HCT116 (cell line): ENCODE measurements around the gene EPC1. TPM values are rescaled to one million over a fixed set of nuclear protein-coding genes. Genes with fewer than 3 reads are reported as not detected.

Experiments used
- ATAC-seq: fragments of 200-7000 bp; cut with Tn5 transposase; 2 replicates; pipeline ENCODE4 v1.9.1; 2020; ENCODE audit warnings: mild to moderate bottlenecking, moderate library complexity
- BruUV-seq: library from RNA; stranded (reverse); fragments of 400-500 nt; replicated peaks from 2 replicates; lab custom pipeline; 2021; lab: Mats Ljungman, UMichigan
- CTCF ChIA-PET: fragments of 300-600 bp; sonication (Branson Sonifier 250); formaldehyde crosslinking; loops from one replicate; lab custom pipeline; 2021; ENCODE audit warnings: antibody characterized with exemption; lab: Charles Lee
- POLR2A ChIA-PET: fragments of 300-600, 350-600 bp; sonication (Branson Sonifier 250); formaldehyde crosslinking; loops from one replicate; lab custom pipeline; 2021; ENCODE audit warnings: antibody characterized with exemption; lab: Charles Lee
- RAD21 ChIA-PET, 2 experiments: fragments of 300-600 bp; sonication (Branson Sonifier 250); formaldehyde crosslinking; loops; one replicate each; lab custom pipeline; 2023; ENCODE audit warnings: low total read pairs in 2 of 2; ENCODE audit not compliant: uncharacterized antibody in 2 of 2, unreplicated experiment in 2 of 2, low non-redundant PET in 1 of 2; lab: Charles Lee
- DNase-seq: peaks from one replicate; pipeline ENCODE4 v3.0.0-alpha.2; 2010; ENCODE audit warnings: low read depth, low spot score
- H2AFZ ChIP-seq: fragments of 200-600 bp; shearing (Covaris generic), sonication (generic); 2 replicates; pipeline ENCODE4 v1.6.1; 2017; ENCODE audit warnings: low read depth, mixed run types, mixed read lengths, antibody characterized with exemption, low read length; ENCODE audit not compliant: poor library complexity, severe bottlenecking
- H3K27ac ChIP-seq: 2 replicates; pipeline ENCODE4 v1.5.1; 2012; ENCODE audit warnings: low read depth, low read length
- H3K27me3 ChIP-seq: fragments of 200-600 bp; sonication (generic); 2 replicates; pipeline ENCODE4 v1.6.1; 2016; ENCODE audit warnings: mixed run types, low read length, mixed read lengths; ENCODE audit not compliant: insufficient read depth
- H3K36me3 ChIP-seq, 2 experiments: fragments of 200-500 bp in 1 of 2; fragments of 200-600 bp in 1 of 2; sonication (Bioruptor generic) in 1 of 2; sonication (generic) in 1 of 2; 2 replicates each; pipeline versions ENCODE4 v1.5.1 to v1.6.1; 2014 to 2016; ENCODE audit warnings: low read length in 2 of 2, inconsistent platforms in 1 of 2, mixed read lengths in 1 of 2, mixed run types in 1 of 2; ENCODE audit not compliant: insufficient read depth in 2 of 2, control insufficient read depth in 1 of 2
- H3K4me1 ChIP-seq, 2 experiments: fragments of 200-600 bp in 1 of 2; sonication (generic) in 1 of 2; 2 replicates each; pipeline versions ENCODE4 v1.5.1 to v1.6.1; 2012 to 2017; ENCODE audit warnings: low read length in 2 of 2, inconsistent platforms in 1 of 2, mild to moderate bottlenecking in 1 of 2, mixed read lengths in 1 of 2, mixed run types in 1 of 2, moderate library complexity in 1 of 2; ENCODE audit not compliant: insufficient read depth in 2 of 2, control insufficient read depth in 1 of 2
- H3K4me2 ChIP-seq: fragments of 200-600 bp; sonication (generic); 2 replicates; pipeline ENCODE4 v1.6.1; 2017; ENCODE audit warnings: mixed run types, low read length, mixed read lengths
- H3K4me3 ChIP-seq, 2 experiments: fragments of 200-600 bp in 1 of 2; sonication (generic) in 1 of 2; replicated peaks in 1 of 2; 2 replicates each; pipeline ENCODE4 v1.5.1; 2011 to 2016; ENCODE audit warnings: low read length in 2 of 2, control low read depth in 1 of 2, low read depth in 1 of 2, mild to moderate bottlenecking in 1 of 2, mixed read lengths in 1 of 2, mixed run types in 1 of 2
- H3K79me2 ChIP-seq: fragments of 200-600 bp; sonication (generic); 2 replicates; pipeline ENCODE4 v1.6.1; 2017; ENCODE audit warnings: mild to moderate bottlenecking, mixed run types, low read length, moderate library complexity, mixed read lengths; ENCODE audit not compliant: insufficient read depth
- H3K9ac ChIP-seq: fragments of 200-600 bp; sonication (generic); 2 replicates; pipeline ENCODE4 v1.6.1; 2016; ENCODE audit warnings: low read length, mixed read lengths
- H3K9me2 ChIP-seq: fragments of 200-600 bp; sonication (generic), shearing (Covaris generic); 2 replicates; pipeline ENCODE4 v1.6.1; 2017; ENCODE audit warnings: mixed run types, mild to moderate bottlenecking, moderate library complexity; ENCODE audit not compliant: insufficient read depth
- H3K9me3 ChIP-seq, 2 experiments: fragments of 200-500 bp in 1 of 2; fragments of 200-600 bp in 1 of 2; sonication (Bioruptor generic) in 1 of 2; sonication (generic) in 1 of 2; 2 replicates each; pipeline ENCODE4 v1.6.1; 2014 to 2017; ENCODE audit warnings: low read length in 2 of 2, mixed read lengths in 2 of 2, inconsistent platforms in 1 of 2, low read depth in 1 of 2, mild to moderate bottlenecking in 1 of 2, mixed run types in 1 of 2, moderate library complexity in 1 of 2; ENCODE audit not compliant: control insufficient read depth in 1 of 2, insufficient read depth in 1 of 2
- H4K20me1 ChIP-seq: fragments of 200-600 bp; sonication (generic), shearing (Covaris generic); 2 replicates; pipeline ENCODE4 v1.6.1; 2017; ENCODE audit warnings: mixed run types, mild to moderate bottlenecking, moderate library complexity; ENCODE audit not compliant: insufficient read depth
- EGR1 ChIP-seq: IDR thresholded peaks from 2 replicates; pipeline ENCODE4 v1.6.1; 2012; ENCODE audit warnings: low read depth
- ELF1 ChIP-seq: IDR thresholded peaks from 2 replicates; pipeline ENCODE4 v1.6.1; 2012; ENCODE audit warnings: low read depth, borderline replicate concordance
- EZH2phosphoT487 ChIP-seq: fragments of 200-600 bp; IDR thresholded peaks from 2 replicates; pipeline ENCODE4 v1.6.1; 2018; ENCODE audit warnings: antibody characterized with exemption, borderline replicate concordance
- FOSL1 ChIP-seq: IDR thresholded peaks from 2 replicates; pipeline ENCODE4 v1.6.1; 2012; ENCODE audit warnings: low read depth
- JUND ChIP-seq: IDR thresholded peaks from 2 replicates; pipeline ENCODE4 v1.6.1; 2012
- POLR2A ChIP-seq: IDR thresholded peaks from 2 replicates; pipeline ENCODE4 v1.7.0; 2011; ENCODE audit warnings: borderline replicate concordance; ENCODE audit not compliant: insufficient read depth, insufficient read length; ENCODE audit errors: extremely low read depth
- RAD21 ChIP-seq: IDR thresholded peaks from 2 replicates; pipeline ENCODE4 v1.6.1; 2012; ENCODE audit warnings: low read depth, mild to moderate bottlenecking
- SIN3A ChIP-seq: IDR thresholded peaks from 2 replicates; pipeline ENCODE4 v1.6.1; 2012; ENCODE audit warnings: low read depth
- ZFX ChIP-seq: fragments of 450-650 bp; IDR thresholded peaks from 2 replicates; pipeline ENCODE4 v1.6.1; 2017
- ZNF274 ChIP-seq: fragments of 200-500 bp; sonication (Bioruptor generic); IDR thresholded peaks from 2 replicates; pipeline ENCODE4 v1.6.1; 2014; ENCODE audit warnings: mild to moderate bottlenecking, low read depth, low read length, inconsistent platforms
- intact Hi-C: fragments of 100-400 bp; cut with micrococcal nuclease; formaldehyde crosslinking; loops from 2 replicates; pipeline ENCODE4 v1.10.0; 2022
- total RNA-seq: library from RNA; stranded (reverse); gene quantifications from one replicate; pipeline ENCODE4 v1.2.1, GENCODE V29; 2021; ENCODE audit not compliant: unreplicated experiment
- TF ChIP-seq, protein P1 (sequence below): IDR thresholded peaks from 2 replicates; pipeline ENCODE4 v1.6.1; 2011; ENCODE audit warnings: mild to moderate bottlenecking, low read length, moderate library complexity; ENCODE audit not compliant: insufficient replicate concordance; ENCODE audit errors: extremely low read depth
- TF ChIP-seq, protein P2 (sequence below): IDR thresholded peaks from 2 replicates; pipeline ENCODE4 v1.6.1; 2012; ENCODE audit warnings: low read depth
- TF ChIP-seq, protein P3 (sequence below): IDR thresholded peaks from 2 replicates; pipeline ENCODE4 v1.6.1; 2012
- TF ChIP-seq, protein P4 (sequence below), 3 experiments: fragments of 200-600 bp in 1 of 3; sonication (generic) in 1 of 3; IDR thresholded peaks in 2 of 3; conservative IDR thresholded peaks in 1 of 3; 2 replicates each; pipeline ENCODE4 v1.5.1; 2012 to 2017; ENCODE audit warnings: low read depth in 2 of 3, low read length in 2 of 3, antibody characterized with exemption in 1 of 3, borderline replicate concordance in 1 of 3, control low read depth in 1 of 3, mild to moderate bottlenecking in 1 of 3, mixed read lengths in 1 of 3, mixed run types in 1 of 3, moderate library complexity in 1 of 3; ENCODE audit not compliant: insufficient read depth in 1 of 3
- TF ChIP-seq, protein P5 (sequence below): IDR thresholded peaks from 2 replicates; pipeline ENCODE4 v1.6.1; 2012

Gene EPC1
- total RNA-seq, 1 experiment from 2014 or later: 20.1 TPM

DNA sequence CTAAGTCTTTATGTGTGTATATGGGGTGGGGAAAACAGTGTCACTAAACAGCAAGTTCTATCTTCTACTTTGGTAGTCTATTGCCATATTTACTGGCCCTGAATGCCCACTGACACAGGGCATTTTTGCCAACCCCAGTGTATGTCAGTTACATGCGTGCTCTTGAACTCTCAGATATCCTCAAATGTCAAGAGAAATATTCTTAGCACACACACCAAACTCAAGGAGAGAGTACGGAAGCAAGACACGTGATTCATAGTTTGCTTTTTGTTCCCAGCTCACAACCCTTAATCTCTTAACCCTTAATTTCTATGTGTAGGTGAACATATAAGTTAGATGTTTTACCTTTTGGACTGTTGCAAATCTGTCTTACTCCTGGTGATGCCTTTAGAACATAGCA is 39.3 kb downstream of the EPC1 start:
- Histone ChIP-seq H4K20me1 (no peaks in the 10 kb centered on the region; the same call in 1 of the 2 replicates), H3K9me2 (no peaks in the 10 kb centered on the region), H3K4me3 (no peak overlapping the region), H3K9me3 (no peaks in the 10 kb centered on the region), H3K4me1 (no peaks in the 10 kb centered on the region), H3K27ac (no peak overlapping the region), H3K9ac (no peak overlapping the region), H2AFZ (no peak overlapping the region), H3K79me2 (peaks cover 87% of the 10 kb centered on the region), H3K27me3 (no peaks in the 10 kb centered on the region), H3K36me3 (peaks cover 3 to 11% of the 10 kb centered on the region in 2 experiments; a peak in 3 of 4 replicates), H3K4me2 (no peak overlapping the region)
- POLR2A ChIA-PET: no interaction called here
- RAD21 ChIA-PET: no interaction called here
- CTCF ChIA-PET: no interaction called here
- intact Hi-C loops: no loop called here
- no peak for ATAC-seq
- no TSS peak for BruUV-seq
- TF ChIP-seq EZH2phosphoT487 (no peak), ZNF274 (no peak), POLR2A (no peak), JUND (no peak), ZFX (no peak), RAD21 (no peak), FOSL1 (no peak), ELF1 (no peak), SIN3A (no peak), EGR1 (no peak)
- TF ChIP-seq, protein P1, sequence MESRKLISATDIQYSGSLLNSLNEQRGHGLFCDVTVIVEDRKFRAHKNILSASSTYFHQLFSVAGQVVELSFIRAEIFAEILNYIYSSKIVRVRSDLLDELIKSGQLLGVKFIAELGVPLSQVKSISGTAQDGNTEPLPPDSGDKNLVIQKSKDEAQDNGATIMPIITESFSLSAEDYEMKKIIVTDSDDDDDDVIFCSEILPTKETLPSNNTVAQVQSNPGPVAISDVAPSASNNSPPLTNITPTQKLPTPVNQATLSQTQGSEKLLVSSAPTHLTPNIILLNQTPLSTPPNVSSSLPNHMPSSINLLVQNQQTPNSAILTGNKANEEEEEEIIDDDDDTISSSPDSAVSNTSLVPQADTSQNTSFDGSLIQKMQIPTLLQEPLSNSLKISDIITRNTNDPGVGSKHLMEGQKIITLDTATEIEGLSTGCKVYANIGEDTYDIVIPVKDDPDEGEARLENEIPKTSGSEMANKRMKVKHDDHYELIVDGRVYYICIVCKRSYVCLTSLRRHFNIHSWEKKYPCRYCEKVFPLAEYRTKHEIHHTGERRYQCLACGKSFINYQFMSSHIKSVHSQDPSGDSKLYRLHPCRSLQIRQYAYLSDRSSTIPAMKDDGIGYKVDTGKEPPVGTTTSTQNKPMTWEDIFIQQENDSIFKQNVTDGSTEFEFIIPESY: no peak
- TF ChIP-seq, protein P2, sequence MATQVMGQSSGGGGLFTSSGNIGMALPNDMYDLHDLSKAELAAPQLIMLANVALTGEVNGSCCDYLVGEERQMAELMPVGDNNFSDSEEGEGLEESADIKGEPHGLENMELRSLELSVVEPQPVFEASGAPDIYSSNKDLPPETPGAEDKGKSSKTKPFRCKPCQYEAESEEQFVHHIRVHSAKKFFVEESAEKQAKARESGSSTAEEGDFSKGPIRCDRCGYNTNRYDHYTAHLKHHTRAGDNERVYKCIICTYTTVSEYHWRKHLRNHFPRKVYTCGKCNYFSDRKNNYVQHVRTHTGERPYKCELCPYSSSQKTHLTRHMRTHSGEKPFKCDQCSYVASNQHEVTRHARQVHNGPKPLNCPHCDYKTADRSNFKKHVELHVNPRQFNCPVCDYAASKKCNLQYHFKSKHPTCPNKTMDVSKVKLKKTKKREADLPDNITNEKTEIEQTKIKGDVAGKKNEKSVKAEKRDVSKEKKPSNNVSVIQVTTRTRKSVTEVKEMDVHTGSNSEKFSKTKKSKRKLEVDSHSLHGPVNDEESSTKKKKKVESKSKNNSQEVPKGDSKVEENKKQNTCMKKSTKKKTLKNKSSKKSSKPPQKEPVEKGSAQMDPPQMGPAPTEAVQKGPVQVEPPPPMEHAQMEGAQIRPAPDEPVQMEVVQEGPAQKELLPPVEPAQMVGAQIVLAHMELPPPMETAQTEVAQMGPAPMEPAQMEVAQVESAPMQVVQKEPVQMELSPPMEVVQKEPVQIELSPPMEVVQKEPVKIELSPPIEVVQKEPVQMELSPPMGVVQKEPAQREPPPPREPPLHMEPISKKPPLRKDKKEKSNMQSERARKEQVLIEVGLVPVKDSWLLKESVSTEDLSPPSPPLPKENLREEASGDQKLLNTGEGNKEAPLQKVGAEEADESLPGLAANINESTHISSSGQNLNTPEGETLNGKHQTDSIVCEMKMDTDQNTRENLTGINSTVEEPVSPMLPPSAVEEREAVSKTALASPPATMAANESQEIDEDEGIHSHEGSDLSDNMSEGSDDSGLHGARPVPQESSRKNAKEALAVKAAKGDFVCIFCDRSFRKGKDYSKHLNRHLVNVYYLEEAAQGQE: no peak
- TF ChIP-seq, protein P3, sequence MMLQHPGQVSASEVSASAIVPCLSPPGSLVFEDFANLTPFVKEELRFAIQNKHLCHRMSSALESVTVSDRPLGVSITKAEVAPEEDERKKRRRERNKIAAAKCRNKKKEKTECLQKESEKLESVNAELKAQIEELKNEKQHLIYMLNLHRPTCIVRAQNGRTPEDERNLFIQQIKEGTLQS: no peak
- TF ChIP-seq, protein P4, sequence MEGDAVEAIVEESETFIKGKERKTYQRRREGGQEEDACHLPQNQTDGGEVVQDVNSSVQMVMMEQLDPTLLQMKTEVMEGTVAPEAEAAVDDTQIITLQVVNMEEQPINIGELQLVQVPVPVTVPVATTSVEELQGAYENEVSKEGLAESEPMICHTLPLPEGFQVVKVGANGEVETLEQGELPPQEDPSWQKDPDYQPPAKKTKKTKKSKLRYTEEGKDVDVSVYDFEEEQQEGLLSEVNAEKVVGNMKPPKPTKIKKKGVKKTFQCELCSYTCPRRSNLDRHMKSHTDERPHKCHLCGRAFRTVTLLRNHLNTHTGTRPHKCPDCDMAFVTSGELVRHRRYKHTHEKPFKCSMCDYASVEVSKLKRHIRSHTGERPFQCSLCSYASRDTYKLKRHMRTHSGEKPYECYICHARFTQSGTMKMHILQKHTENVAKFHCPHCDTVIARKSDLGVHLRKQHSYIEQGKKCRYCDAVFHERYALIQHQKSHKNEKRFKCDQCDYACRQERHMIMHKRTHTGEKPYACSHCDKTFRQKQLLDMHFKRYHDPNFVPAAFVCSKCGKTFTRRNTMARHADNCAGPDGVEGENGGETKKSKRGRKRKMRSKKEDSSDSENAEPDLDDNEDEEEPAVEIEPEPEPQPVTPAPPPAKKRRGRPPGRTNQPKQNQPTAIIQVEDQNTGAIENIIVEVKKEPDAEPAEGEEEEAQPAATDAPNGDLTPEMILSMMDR (IDR thresholded peaks at IDR 0.05 in 2 of 3, conservative IDR thresholded peaks at IDR 0.05 in 1 of 3; ENCODE audit: borderline replicate concordance in 1 of 3, insufficient read depth in 1 of 3, low read depth in 2 of 3, low read length in 2 of 3): no peak
- TF ChIP-seq, protein P5, sequence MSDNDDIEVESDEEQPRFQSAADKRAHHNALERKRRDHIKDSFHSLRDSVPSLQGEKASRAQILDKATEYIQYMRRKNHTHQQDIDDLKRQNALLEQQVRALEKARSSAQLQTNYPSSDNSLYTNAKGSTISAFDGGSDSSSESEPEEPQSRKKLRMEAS: no peak
- DNase-seq: no peak
